Measurements from ENCODE around the gene SRP72. TPM values are rescaled to one million over a fixed set of nuclear protein-coding genes. Genes with fewer than 3 reads are reported as not detected.

SRP72 gene
- total RNA-seq, 1 experiment from 2014 or later, result 348 TPM

DNA sequence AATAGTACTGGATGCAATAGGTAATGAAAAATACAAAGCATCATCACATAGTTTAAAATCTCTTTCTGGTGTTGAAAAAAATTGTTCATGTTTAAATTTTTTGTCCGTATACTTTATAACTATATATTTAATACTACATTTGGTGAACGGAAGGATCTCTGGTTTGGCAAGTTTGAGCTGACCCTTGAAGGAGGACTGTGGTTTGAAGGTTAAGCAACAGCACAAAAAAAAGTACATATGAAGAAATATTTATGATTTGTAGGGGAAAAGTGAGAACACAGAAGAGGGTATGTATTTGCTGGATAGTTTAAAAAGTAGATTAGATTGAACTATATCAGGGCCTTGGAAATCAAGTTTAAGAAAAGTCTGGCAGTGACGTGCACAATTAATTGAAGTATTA is 13.3 kb downstream of the SRP72 start:
- TF ChIP-seq CTCF (IDR thresholded peaks at IDR 0.05; ENCODE audit: unreplicated experiment), result no peak
- no peaks in the 10 kb centered on the region for H3K4me1 Mint-ChIP-seq (ENCODE audit: insufficient read depth, unreplicated experiment)
- POLR2A ChIA-PET, result interaction anchor here (0.7 to 1.4 kb wide), 5 partner anchors 12 to 319 kb away, joined by 3 to 7 read pairs (median 3); partner anchors contain the start of gene AASDH
- intact Hi-C loops (cut with micrococcal nuclease), result no loop called here
- H3K27me3 Mint-ChIP-seq (ENCODE audit: insufficient read depth, unreplicated experiment), result no peaks in the 10 kb centered on the region
- H3K36me3 Mint-ChIP-seq (ENCODE audit: insufficient read depth, unreplicated experiment), result peaks cover 94% of the 10 kb centered on the region
- CTCF ChIA-PET, result interaction anchor here (0.8 to 1.0 kb wide), 2 partner anchors 10 to 64 kb away, joined by 3 to 4 read pairs; no protein-coding TSS in a partner anchor
- no peak for DNase-seq (ENCODE audit: unreplicated experiment)
- no peaks in the 10 kb centered on the region for H3K9me3 Mint-ChIP-seq (ENCODE audit: unreplicated experiment)
- H3K27ac Mint-ChIP-seq (ENCODE audit: low read depth, unreplicated experiment), result no peak overlapping the region
- H3K4me3 Mint-ChIP-seq (ENCODE audit: unreplicated experiment), result no peak overlapping the region
- BruUV-seq (replicated peaks), result no TSS peak

DNA sequence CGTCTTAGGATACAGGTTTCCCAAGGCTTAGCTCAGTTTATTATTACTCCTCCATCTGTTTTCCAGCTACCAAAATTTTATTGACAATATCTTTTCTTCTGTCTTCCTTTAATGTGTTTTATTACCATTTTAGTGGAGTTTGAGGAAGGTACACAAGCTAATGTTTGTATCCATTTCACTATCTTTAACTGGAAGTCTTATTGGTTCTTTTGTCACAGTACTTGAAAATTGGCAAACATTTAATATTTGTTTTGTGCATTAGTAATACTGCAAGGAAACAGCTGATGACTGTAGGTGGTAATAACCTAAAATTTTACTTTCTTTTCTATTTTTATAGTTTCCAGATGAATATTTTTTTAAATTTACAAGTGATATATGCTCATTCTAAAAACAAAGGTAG is 28.8 kb downstream of the SRP72 start:
- no peak overlapping the region for H3K4me3 Mint-ChIP-seq (ENCODE audit: unreplicated experiment)
- CTCF ChIA-PET, result interaction anchor here (0.6 to 0.9 kb wide), 2 partner anchors 23 to 341 kb away, joined by 3 to 4 read pairs; no protein-coding TSS in a partner anchor
- H3K4me1 Mint-ChIP-seq (ENCODE audit: insufficient read depth, unreplicated experiment), result no peaks in the 10 kb centered on the region
- POLR2A ChIA-PET, result interaction anchor here (0.6 kb wide), 2 partner anchors 60 to 484 kb away, joined by 4 to 6 read pairs; no protein-coding TSS in a partner anchor
- H3K27me3 Mint-ChIP-seq (ENCODE audit: insufficient read depth, unreplicated experiment), result no peaks in the 10 kb centered on the region
- H3K9me3 Mint-ChIP-seq (ENCODE audit: unreplicated experiment), result no peaks in the 10 kb centered on the region
- peaks cover 87% of the 10 kb centered on the region for H3K36me3 Mint-ChIP-seq (ENCODE audit: insufficient read depth, unreplicated experiment)
- BruUV-seq (replicated peaks), result no TSS peak
- TF ChIP-seq CTCF (IDR thresholded peaks at IDR 0.05; ENCODE audit: unreplicated experiment), result no peak
- intact Hi-C loops (cut with micrococcal nuclease), result no loop called here
- H3K27ac Mint-ChIP-seq (ENCODE audit: low read depth, unreplicated experiment), result no peak overlapping the region
- DNase-seq (ENCODE audit: unreplicated experiment), result no peak

GRCh38 chr4:56505269-56506130 is 38.1 kb downstream of the SRP72 start, which contains the start of gene ARL9:
TSS of gene ARL9 (plus strand) at chr4:56505791. CDS start at chr4:56505863, 72 bp downstream.
- ChIA-PET CTCF (no interaction called here), POLR2A (interaction anchor here (1.5 kb wide), 1 partner anchor 13 kb away, joined by 5 read pairs; no protein-coding TSS in a partner anchor)
- DNase-seq (ENCODE audit: unreplicated experiment), result peak; percentile 44
- Mint-ChIP-seq H3K36me3 (ENCODE audit: insufficient read depth, unreplicated experiment) (peaks cover 42% of the 10 kb centered on the region), H3K4me3 (ENCODE audit: unreplicated experiment) (peak within 1 kb of the TSS; percentile 60), H3K27ac (ENCODE audit: low read depth, unreplicated experiment) (peak within 1 kb of the TSS; percentile 76), H3K27me3 (ENCODE audit: insufficient read depth, unreplicated experiment) (no peaks in the 10 kb centered on the region), H3K4me1 (ENCODE audit: insufficient read depth, unreplicated experiment) (no peaks in the 10 kb centered on the region), H3K9me3 (ENCODE audit: unreplicated experiment) (no peaks in the 10 kb centered on the region)
- no peak for TF ChIP-seq CTCF (IDR thresholded peaks at IDR 0.05; ENCODE audit: unreplicated experiment)
- BruUV-seq (replicated peaks), result no TSS peak
- intact Hi-C loops (cut with micrococcal nuclease), result loop anchor here (10.0 kb wide), 1 partner anchor 329 kb away; no protein-coding TSS in a partner anchor

DNA sequence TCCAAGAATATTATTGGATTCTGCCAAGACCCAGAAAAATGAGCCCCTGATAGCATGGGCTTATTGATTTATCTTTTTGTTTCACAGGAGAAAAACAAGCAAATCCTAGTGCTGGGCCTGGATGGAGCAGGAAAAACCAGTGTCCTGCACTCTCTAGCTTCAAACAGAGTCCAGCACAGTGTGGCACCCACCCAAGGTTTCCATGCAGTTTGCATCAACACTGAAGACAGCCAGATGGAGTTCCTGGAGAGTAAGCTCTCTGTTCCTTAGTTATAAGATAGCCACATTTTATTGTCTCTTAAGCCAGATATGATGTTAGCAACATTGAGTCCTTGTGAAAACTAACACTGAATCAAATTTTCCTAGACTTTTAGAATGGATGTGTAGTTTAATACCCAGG is 43.7 kb downstream of the SRP72 start:
- H3K4me3 Mint-ChIP-seq (ENCODE audit: unreplicated experiment), result no peak overlapping the region
- H3K36me3 Mint-ChIP-seq (ENCODE audit: insufficient read depth, unreplicated experiment), result no peaks in the 10 kb centered on the region
- no peak overlapping the region for H3K27ac Mint-ChIP-seq (ENCODE audit: low read depth, unreplicated experiment)
- peaks cover 12% of the 10 kb centered on the region for H3K9me3 Mint-ChIP-seq (ENCODE audit: unreplicated experiment)
- no peaks in the 10 kb centered on the region for H3K27me3 Mint-ChIP-seq (ENCODE audit: insufficient read depth, unreplicated experiment)
- peaks cover 5% of the 10 kb centered on the region for H3K4me1 Mint-ChIP-seq (ENCODE audit: insufficient read depth, unreplicated experiment)
- no peak for TF ChIP-seq CTCF (IDR thresholded peaks at IDR 0.05; ENCODE audit: unreplicated experiment)
- DNase-seq (ENCODE audit: unreplicated experiment), result no peak
- ChIA-PET POLR2A (interaction anchor here (0.6 kb wide), 1 partner anchor 60 kb away, joined by 3 read pairs; no protein-coding TSS in a partner anchor), CTCF (interaction anchor here (0.6 kb wide), 1 partner anchor 91 kb away, joined by 4 read pairs; no protein-coding TSS in a partner anchor)
- intact Hi-C loops (cut with micrococcal nuclease), result no loop called here
- no TSS peak for BruUV-seq (replicated peaks)

All from MCF 10A (cell line).